GM12892 (cell line): Measurements from ENCODE around the gene NMRK2.

Source experiments
- POLR2A ChIP-seq: IDR thresholded peaks from 2 replicates; pipeline ENCODE4 v1.6.1; 2011; ENCODE audit warnings: low read depth, low read length, control low read depth
- POLR2AphosphoS5 ChIP-seq: IDR thresholded peaks from 2 replicates; pipeline ENCODE4 v1.6.1; 2011; ENCODE audit warnings: low read depth, low read length, control low read depth
- TAF1 ChIP-seq: IDR thresholded peaks from 2 replicates; pipeline ENCODE4 v1.6.1; 2011; ENCODE audit warnings: low read depth, mild to moderate bottlenecking, control low read depth, low read length, borderline replicate concordance

DNA sequence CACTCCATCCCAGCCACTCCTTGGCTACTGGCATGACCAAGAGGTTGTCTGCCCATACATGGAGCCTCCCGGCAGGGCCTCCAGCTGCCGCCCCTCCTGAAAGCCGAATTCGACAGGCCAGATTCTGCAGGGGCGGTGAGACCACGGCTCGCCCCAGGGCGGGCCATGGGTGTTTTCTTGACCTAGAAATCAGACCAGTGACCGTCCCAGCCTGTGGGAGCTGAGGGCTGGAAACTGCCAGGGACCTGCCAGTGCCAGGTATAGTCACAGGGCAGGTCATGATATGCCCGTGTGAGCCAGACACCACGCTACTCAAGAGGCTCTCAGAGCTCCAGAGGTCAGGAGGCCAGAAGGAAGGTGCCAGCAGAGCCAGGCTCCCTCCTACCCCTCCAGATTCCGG, 21.2 kb downstream of the NMRK2 start:
- TF ChIP-seq POLR2AphosphoS5 (no peak), TAF1 (no peak), POLR2A (no peak)
